Kidney epithelial cell (primary cell): ENCODE measurements around the gene STUM. TPM values are rescaled to one million over a fixed set of nuclear protein-coding genes. Genes with fewer than 3 reads are reported as not detected.

Experiments used
- DNase-seq: peaks from one replicate; pipeline ENCODE4 v3.0.0-alpha.2; 2010; ENCODE audit warnings: low read depth
- H3K27me3 ChIP-seq: 2 replicates; pipeline ENCODE4 v1.6.0; 2011; ENCODE audit warnings: low read length; ENCODE audit not compliant: control insufficient read depth, insufficient read depth
- H3K36me3 ChIP-seq: 2 replicates; pipeline ENCODE4 v1.5.1; 2011; ENCODE audit warnings: low read length; ENCODE audit not compliant: control insufficient read depth, insufficient read depth
- H3K4me3 ChIP-seq: 2 replicates; pipeline ENCODE4 v1.5.1; 2011; ENCODE audit warnings: low read depth, mild to moderate bottlenecking, control low read depth, low read length
- total RNA-seq: library from RNA; depleted of rRNA; stranded (reverse); fragments of >200 nt; gene quantifications from 2 replicates; pipeline ENCODE4 v1.2.3, GENCODE V29; 2015
- TF ChIP-seq, protein P1 (sequence below): IDR thresholded peaks from 2 replicates; pipeline ENCODE4 v1.5.1; 2011; ENCODE audit warnings: mild to moderate bottlenecking, moderate library complexity, low read length, control low read depth, inconsistent platforms; ENCODE audit not compliant: insufficient read depth, poor library complexity, severe bottlenecking

STUM gene
- total RNA-seq, 1 donor from 2014 or later, result 0.04 TPM

DNA sequence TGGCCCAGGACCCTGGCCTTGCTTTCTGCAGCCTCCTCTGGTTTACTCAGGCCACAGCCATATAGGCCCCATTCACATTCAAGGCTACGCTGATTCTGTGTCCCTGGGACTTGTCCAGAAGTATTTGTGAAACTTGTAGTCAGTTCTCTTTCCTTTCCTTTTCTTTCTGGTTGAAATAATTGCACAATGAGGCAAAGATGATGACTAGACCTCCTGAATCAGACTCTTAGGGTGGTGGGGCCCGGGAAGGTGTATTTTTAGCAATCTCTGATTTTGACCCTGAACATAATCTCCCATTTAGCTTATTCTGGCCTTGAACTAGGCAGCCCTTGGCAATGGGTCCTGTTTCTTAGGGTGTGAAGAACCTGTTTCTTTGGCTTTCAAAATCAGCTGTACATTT is 39.9 kb downstream of the STUM start:
- Histone ChIP-seq H3K27me3 (no peaks in the 10 kb centered on the region), H3K36me3 (no peaks in the 10 kb centered on the region), H3K4me3 (no peak overlapping the region)
- TF ChIP-seq, protein P1, sequence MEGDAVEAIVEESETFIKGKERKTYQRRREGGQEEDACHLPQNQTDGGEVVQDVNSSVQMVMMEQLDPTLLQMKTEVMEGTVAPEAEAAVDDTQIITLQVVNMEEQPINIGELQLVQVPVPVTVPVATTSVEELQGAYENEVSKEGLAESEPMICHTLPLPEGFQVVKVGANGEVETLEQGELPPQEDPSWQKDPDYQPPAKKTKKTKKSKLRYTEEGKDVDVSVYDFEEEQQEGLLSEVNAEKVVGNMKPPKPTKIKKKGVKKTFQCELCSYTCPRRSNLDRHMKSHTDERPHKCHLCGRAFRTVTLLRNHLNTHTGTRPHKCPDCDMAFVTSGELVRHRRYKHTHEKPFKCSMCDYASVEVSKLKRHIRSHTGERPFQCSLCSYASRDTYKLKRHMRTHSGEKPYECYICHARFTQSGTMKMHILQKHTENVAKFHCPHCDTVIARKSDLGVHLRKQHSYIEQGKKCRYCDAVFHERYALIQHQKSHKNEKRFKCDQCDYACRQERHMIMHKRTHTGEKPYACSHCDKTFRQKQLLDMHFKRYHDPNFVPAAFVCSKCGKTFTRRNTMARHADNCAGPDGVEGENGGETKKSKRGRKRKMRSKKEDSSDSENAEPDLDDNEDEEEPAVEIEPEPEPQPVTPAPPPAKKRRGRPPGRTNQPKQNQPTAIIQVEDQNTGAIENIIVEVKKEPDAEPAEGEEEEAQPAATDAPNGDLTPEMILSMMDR, result no peak
- no peak for DNase-seq

DNA sequence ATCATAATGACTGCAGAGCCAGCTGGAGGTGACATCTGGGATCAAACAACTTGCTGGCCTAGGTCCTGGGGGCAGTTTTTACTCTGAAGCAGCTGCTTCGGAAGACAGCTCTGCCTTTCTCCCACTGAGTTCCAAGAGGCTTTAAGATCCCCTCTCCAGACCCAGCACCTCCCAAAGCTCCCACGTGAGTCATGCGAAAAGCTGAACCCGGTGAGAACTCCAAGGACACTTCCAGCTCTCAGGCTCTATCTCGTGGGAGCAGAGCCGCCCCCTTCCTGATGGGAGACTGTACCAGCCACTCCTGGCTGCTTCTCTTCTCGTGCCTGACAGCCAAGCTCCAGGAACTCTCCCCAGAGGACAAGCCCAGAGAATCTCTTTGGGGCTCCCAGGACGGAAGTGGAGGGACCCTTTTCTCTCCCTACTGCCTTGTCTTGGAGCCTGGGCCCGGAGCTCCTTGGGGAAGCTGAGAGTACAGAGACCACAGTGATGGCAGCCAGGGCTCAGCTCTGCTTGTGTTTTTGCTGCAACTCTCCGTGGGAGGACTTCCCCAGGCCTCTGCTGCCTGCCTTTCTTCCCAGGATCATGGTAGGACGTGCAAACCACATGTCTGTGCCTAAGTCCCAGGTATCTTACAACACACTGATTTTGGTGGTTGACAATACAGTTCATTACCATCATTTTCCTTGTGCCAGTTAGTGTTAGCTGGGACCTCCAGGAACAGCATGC is 40.6 kb downstream of the STUM start:
- TF ChIP-seq, protein P1, result no peak
- DNase-seq, result no peak
- no peaks in the 10 kb centered on the region for H3K27me3 ChIP-seq
- no peaks in the 10 kb centered on the region for H3K36me3 ChIP-seq
- no peak overlapping the region for H3K4me3 ChIP-seq

DNA sequence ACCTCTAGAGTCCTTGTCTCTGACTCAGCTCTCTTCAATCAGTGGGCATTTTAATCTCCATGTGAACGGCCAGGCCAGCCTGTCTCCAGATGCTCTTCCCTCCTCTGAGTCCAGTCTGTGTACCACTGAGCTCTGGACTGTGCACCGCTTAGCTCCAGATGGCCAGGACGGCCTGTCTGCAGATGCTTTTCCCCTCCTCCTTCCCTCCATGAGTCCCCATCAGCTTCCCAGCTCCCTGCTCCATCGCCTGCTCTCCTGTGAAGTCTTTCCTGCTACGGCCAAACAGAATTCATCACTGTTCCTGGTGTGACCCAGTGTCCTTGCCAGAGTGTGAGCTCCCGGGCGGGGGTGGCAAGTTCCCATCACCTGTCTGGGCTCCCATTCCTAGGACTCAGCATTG is 42.0 kb downstream of the STUM start:
- TF ChIP-seq, protein P1, result no peak
- Histone ChIP-seq H3K4me3 (no peak overlapping the region), H3K36me3 (no peaks in the 10 kb centered on the region), H3K27me3 (no peaks in the 10 kb centered on the region)
- DNase-seq, result no peak

DNA sequence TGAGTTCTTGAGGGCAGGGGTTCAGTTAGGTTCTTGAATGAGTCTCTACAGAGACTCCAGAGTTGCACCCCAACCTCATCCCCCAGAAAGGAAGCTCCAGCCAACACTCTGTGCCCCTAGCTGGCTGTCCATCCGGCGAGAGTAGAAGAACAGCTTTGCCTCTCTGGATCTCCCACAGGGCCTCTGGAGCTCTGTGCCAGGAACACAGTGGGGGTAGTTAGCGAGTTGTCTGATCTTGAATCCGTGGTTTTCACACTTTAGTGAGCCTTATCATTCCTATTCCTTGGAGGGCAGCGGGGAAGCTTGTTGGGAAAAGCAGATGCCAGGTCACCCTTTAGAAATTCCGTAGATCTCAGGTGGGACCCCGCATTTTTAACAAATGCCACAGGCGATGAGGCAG is 45.0 kb downstream of the STUM start:
- no peak for DNase-seq
- no peak overlapping the region for H3K4me3 ChIP-seq
- H3K27me3 ChIP-seq, result no peaks in the 10 kb centered on the region
- TF ChIP-seq, protein P1, result no peak
- no peaks in the 10 kb centered on the region for H3K36me3 ChIP-seq

DNA sequence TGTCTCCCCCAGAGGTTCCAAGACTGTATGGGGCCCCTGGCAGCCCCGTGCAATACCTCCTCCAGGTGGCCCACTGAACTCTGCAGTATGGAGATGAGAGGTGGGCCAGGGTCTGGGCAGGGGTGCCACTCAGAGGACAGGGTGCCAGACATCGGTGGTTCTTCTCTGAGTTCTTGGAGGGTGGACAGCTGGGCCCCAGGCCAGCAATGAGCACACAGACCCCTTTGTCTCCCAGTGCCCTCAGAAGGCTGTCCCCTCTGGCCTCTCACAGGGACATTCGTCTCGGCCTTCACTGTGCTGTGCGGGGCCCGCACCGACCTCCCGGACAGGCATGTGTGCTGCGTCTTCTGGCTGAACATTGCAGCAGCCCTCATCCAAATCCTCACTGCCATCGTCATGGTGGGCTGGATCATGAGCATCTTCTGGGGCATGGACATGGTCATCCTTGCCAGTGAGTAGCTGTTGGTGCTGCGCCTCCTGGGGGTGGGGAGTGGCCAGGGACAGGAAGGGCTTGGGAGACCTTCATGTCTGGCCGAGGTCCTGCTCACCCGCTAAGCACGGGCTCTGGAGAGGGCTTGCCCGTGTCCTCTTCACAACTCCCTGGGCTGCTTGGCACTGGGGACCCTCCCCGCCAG is 48.1 kb downstream of the STUM start:
- no peak overlapping the region for H3K4me3 ChIP-seq
- H3K36me3 ChIP-seq, result no peaks in the 10 kb centered on the region
- no peak for DNase-seq
- H3K27me3 ChIP-seq, result no peaks in the 10 kb centered on the region
- TF ChIP-seq, protein P1, result peak; percentile 2
